Esophagus muscularis mucosa (tissue), 4 donors: ENCODE results near the gene NELL1. TPM values are rescaled to one million over a fixed set of nuclear protein-coding genes. Genes with fewer than 3 reads are reported as not detected.

ENCODE experiments used
- DNase-seq: peaks from one replicate; pipeline ENCODE4 v3.0.0-alpha.2; 2017; ENCODE audit errors: extremely low spot score
- H3K27ac ChIP-seq, 4 donors: fragments of 200-600 bp; sonication (generic); replicated peaks in 1 of 4; 1 replicate in 3 of 4; 2 replicates in 1 of 4; pipeline ENCODE4 v1.5.1; 2016 to 2019; ENCODE audit warnings: mild to moderate bottlenecking in 1 of 4
- H3K27me3 ChIP-seq, 4 donors: fragments of 200-600 bp; sonication (generic); one replicate each; pipeline versions ENCODE4 v1.5.1 to v1.6.0; 2016 to 2019
- H3K36me3 ChIP-seq, 4 donors: fragments of 200-600 bp; sonication (generic); one replicate each; pipeline ENCODE4 v1.5.1; 2016 to 2019
- H3K4me1 ChIP-seq, 4 donors: fragments of 200-600 bp; sonication (generic); one replicate each; pipeline ENCODE4 v1.5.1; 2016 to 2019
- H3K4me3 ChIP-seq, 4 donors: fragments of 200-600 bp; sonication (generic); 1 replicate in 2 of 4; 2 replicates in 2 of 4; pipeline ENCODE4 v1.5.1; 2016 to 2019; ENCODE audit warnings: mild to moderate bottlenecking in 4 of 4, moderate library complexity in 1 of 4
- H3K9me3 ChIP-seq, 4 donors: fragments of 200-600 bp; sonication (generic); 1 replicate in 3 of 4; 2 replicates in 1 of 4; pipeline ENCODE4 v1.5.1; 2016 to 2019
- CTCF ChIP-seq, 3 experiments: fragments of 200-600 bp in 2 of 3; fragments of 450-650 bp in 1 of 3; sonication (generic) in 2 of 3; IDR thresholded peaks; one replicate each; pipeline ENCODE4 v1.5.1; 2017 to 2019; ENCODE audit warnings: antibody characterized with exemption in 3 of 3, mild to moderate bottlenecking in 2 of 3, moderate library complexity in 1 of 3
- EP300 ChIP-seq: sonication (generic); formaldehyde crosslinking; IDR thresholded peaks from one replicate; pipeline ENCODE4 v1.6.1; 2017; ENCODE audit warnings: antibody characterized with exemption
- POLR2A ChIP-seq: fragments of 450-650 bp; IDR thresholded peaks from one replicate; pipeline ENCODE4 v1.6.1; 2017; ENCODE audit warnings: antibody characterized with exemption, moderate library complexity, mild to moderate bottlenecking, low read depth
- POLR2AphosphoS5 ChIP-seq, 2 donors: sonication (generic); formaldehyde crosslinking; IDR thresholded peaks; one replicate each; pipeline ENCODE4 v1.6.1; 2017; ENCODE audit warnings: antibody characterized with exemption in 2 of 2
- WGBS: methylation state at CpG from one replicate; pipeline ENCODE4 v1.1.5; 2018; 5-methylcytosine and 5-hydroxymethylcytosine counted together
- intact Hi-C: fragments of 100-400 bp; cut with DNase I; formaldehyde crosslinking; loops from one replicate; pipeline ENCODE4 v1.15.1; 2023
- total RNA-seq, 4 donors: library from RNA; depleted of rRNA; stranded (reverse); fragments of >200 nt; gene quantifications; one replicate each; pipeline versions ENCODE4 v1.1.0 to v1.2.1, GENCODE V29; 2016

The NELL1 gene
- total RNA-seq, 4 donors from 2014 or later = 0.65 to 2.7 (median 0.90) TPM

GRCh38 chr11:21556926-21557325 is 887.5 kb downstream of the NELL1 start:
- H3K4me1 ChIP-seq = peaks cover 0 to 11% (median 4%) of the 10 kb centered on the region in 4 donors
- WGBS = 83% methylated on average over 3 of the region's 3 CpGs

GRCh38 chr11:21560466-21560975 is 891.1 kb downstream of the NELL1 start:
- Histone ChIP-seq H3K4me1 (no peaks in the 10 kb centered on the region), H3K27me3 (no peaks in the 10 kb centered on the region), H3K36me3 (no peaks in the 10 kb centered on the region), H3K9me3 (no peaks in the 10 kb centered on the region), H3K27ac (no peak overlapping the region), H3K4me3 (no peak overlapping the region)
- DNase-seq = no peak
- intact Hi-C loops = no loop called here
- 76% methylated on average over 2 of the region's 2 CpGs for WGBS
- no peak for TF ChIP-seq POLR2A
- no peak for TF ChIP-seq EP300
- no peak for TF ChIP-seq CTCF (IDR thresholded peaks at IDR 0.05)
- TF ChIP-seq POLR2AphosphoS5 (IDR thresholded peaks at IDR 0.05) = no peak

More at GRCh38 chr11:21556926-21557325, 887.5 kb downstream of the NELL1 start:
- Histone ChIP-seq H3K4me3 (no peak overlapping the region), H3K9me3 (no peaks in the 10 kb centered on the region), H3K27ac (no peak overlapping the region), H3K27me3 (no peaks in the 10 kb centered on the region), H3K36me3 (no peaks in the 10 kb centered on the region)
- TF ChIP-seq CTCF (IDR thresholded peaks at IDR 0.05) (no peak), POLR2AphosphoS5 (IDR thresholded peaks at IDR 0.05) (no peak), EP300 (no peak), POLR2A (no peak)
- DNase-seq = no peak
- intact Hi-C loops = no loop called here

GRCh38 chr11:21561581-21561980 is 892.2 kb downstream of the NELL1 start:
- DNase-seq = no peak

GRCh38 chr11:21564095-21564494 is 894.7 kb downstream of the NELL1 start:
- Histone ChIP-seq H3K4me1 (no peaks in the 10 kb centered on the region), H3K4me3 (no peak overlapping the region), H3K27me3 (no peaks in the 10 kb centered on the region), H3K36me3 (no peaks in the 10 kb centered on the region), H3K27ac (no peak overlapping the region), H3K9me3 (no peaks in the 10 kb centered on the region)
- intact Hi-C loops = no loop called here
- TF ChIP-seq POLR2A (no peak), EP300 (no peak), POLR2AphosphoS5 (IDR thresholded peaks at IDR 0.05) (no peak), CTCF (IDR thresholded peaks at IDR 0.05) (no peak)
- DNase-seq = no peak
- 74% methylated on average over 2 of the region's 2 CpGs for WGBS

More at GRCh38 chr11:21561581-21561980, 892.2 kb downstream of the NELL1 start:
- no peak overlapping the region for H3K4me3 ChIP-seq
- 88% methylated on average over 1 of the region's 1 CpG for WGBS
- intact Hi-C loops = no loop called here
- H3K4me1 ChIP-seq = no peaks in the 10 kb centered on the region
- no peaks in the 10 kb centered on the region for H3K27me3 ChIP-seq
- no peak overlapping the region for H3K27ac ChIP-seq
- H3K9me3 ChIP-seq = no peaks in the 10 kb centered on the region
- no peaks in the 10 kb centered on the region for H3K36me3 ChIP-seq
- TF ChIP-seq CTCF (IDR thresholded peaks at IDR 0.05) (no peak), POLR2A (no peak), EP300 (no peak), POLR2AphosphoS5 (IDR thresholded peaks at IDR 0.05) (no peak)
